ENCODE results near the gene PCDHGB7.
A peak's percentile ranks its signal among the peaks of the same experiment; 100 is the strongest.
"Not testable (repeated sequence)": the region's sequence is repeated elsewhere in the genome, so short reads cannot be mapped to it uniquely, and the experiment has no call there.

The PCDHGB7 gene

GRCh38 chr5:141412854-141413539 is 4.5 kb upstream of the PCDHGB7 start, which contains the start of gene PCDHGA10:
TSS of gene PCDHGA10 (plus strand) at chr5:141412987. CDS start at chr5:141413176, 189 bp downstream.
- peaks cover 21% of the 10 kb centered on the region for H3K36me3 Mint-ChIP-seq (ENCODE audit: low read depth)
- peaks cover 19% of the 10 kb centered on the region for H3K9me3 Mint-ChIP-seq
- peaks cover 20% of the 10 kb centered on the region for H3K4me1 Mint-ChIP-seq (ENCODE audit: low read depth)
- H3K27me3 Mint-ChIP-seq = peaks cover 78% of the 10 kb centered on the region
- H3K4me3 Mint-ChIP-seq = peak within 1 kb of the TSS; percentile 79
- H3K27ac Mint-ChIP-seq = no peak within 1 kb of the TSS

- H3K27ac Mint-ChIP-seq = no peak overlapping the region
- H3K36me3 Mint-ChIP-seq (ENCODE audit: low read depth) = peaks cover 24% of the 10 kb centered on the region
- H3K27me3 Mint-ChIP-seq = peaks cover 78% of the 10 kb centered on the region
- H3K4me1 Mint-ChIP-seq (ENCODE audit: low read depth) = peaks cover 21% of the 10 kb centered on the region
- peaks cover 20% of the 10 kb centered on the region for H3K9me3 Mint-ChIP-seq
- H3K4me3 Mint-ChIP-seq = peak overlapping the region; percentile 79
Measured at GRCh38 chr5:141413540-141414069, 3.9 kb upstream of the PCDHGB7 start.

- Mint-ChIP-seq H3K27me3 (peaks cover 76% of the 10 kb centered on the region), H3K9me3 (peaks cover 17% of the 10 kb centered on the region), H3K4me1 (ENCODE audit: low read depth) (peaks cover 21% of the 10 kb centered on the region), H3K36me3 (ENCODE audit: low read depth) (peaks cover 21% of the 10 kb centered on the region)
- H3K27ac Mint-ChIP-seq, H3K4me3 Mint-ChIP-seq: not testable (repeated sequence)
Measured at GRCh38 chr5:141414548-141415274, 2.8 kb upstream of the PCDHGB7 start.

- Mint-ChIP-seq H3K4me1 (ENCODE audit: low read depth) (peaks cover 21% of the 10 kb centered on the region), H3K36me3 (ENCODE audit: low read depth) (peaks cover 22% of the 10 kb centered on the region), H3K27me3 (peaks cover 79% of the 10 kb centered on the region), H3K9me3 (peaks cover 19% of the 10 kb centered on the region)
- not testable (repeated sequence) for H3K4me3 Mint-ChIP-seq, H3K27ac Mint-ChIP-seq
Measured at GRCh38 chr5:141415275-141415618, 2.2 kb upstream of the PCDHGB7 start.

GRCh38 chr5:141419074-141419880 is 1.8 kb downstream of the PCDHGB7 start:
- Mint-ChIP-seq H3K27me3 (peaks cover 85% of the 10 kb centered on the region), H3K4me3 (no peak overlapping the region), H3K27ac (no peak overlapping the region), H3K4me1 (ENCODE audit: low read depth) (peaks cover 22% of the 10 kb centered on the region), H3K9me3 (peaks cover 34% of the 10 kb centered on the region), H3K36me3 (ENCODE audit: low read depth) (peaks cover 33% of the 10 kb centered on the region)

GRCh38 chr5:141420855-141421488 is 3.5 kb downstream of the PCDHGB7 start, which contains the start of gene PCDHGA11:
TSS of gene PCDHGA11 (plus strand) at chr5:141421051. CDS start at chr5:141421228, 177 bp downstream.
- Mint-ChIP-seq H3K27me3 (peaks cover 88% of the 10 kb centered on the region), H3K4me1 (ENCODE audit: low read depth) (peaks cover 15% of the 10 kb centered on the region), H3K9me3 (peaks cover 34% of the 10 kb centered on the region), H3K36me3 (ENCODE audit: low read depth) (peaks cover 29% of the 10 kb centered on the region), H3K4me3 (peak within 1 kb of the TSS; percentile 81), H3K27ac (peak within 1 kb of the TSS; percentile 63)

- Mint-ChIP-seq H3K9me3 (peaks cover 34% of the 10 kb centered on the region), H3K27ac (peak overlapping the region; percentile 52), H3K4me3 (peak overlapping the region; percentile 81), H3K36me3 (ENCODE audit: low read depth) (peaks cover 29% of the 10 kb centered on the region), H3K4me1 (ENCODE audit: low read depth) (peaks cover 15% of the 10 kb centered on the region), H3K27me3 (peaks cover 88% of the 10 kb centered on the region)
Measured at GRCh38 chr5:141421489-141421855, 4.0 kb downstream of the PCDHGB7 start.

GRCh38 chr5:141422742-141423291 is 5.3 kb downstream of the PCDHGB7 start:
- Mint-ChIP-seq H3K27ac (no peak overlapping the region), H3K27me3 (peaks cover 88% of the 10 kb centered on the region), H3K4me1 (ENCODE audit: low read depth) (peaks cover 14% of the 10 kb centered on the region), H3K9me3 (peaks cover 33% of the 10 kb centered on the region), H3K36me3 (ENCODE audit: low read depth) (peaks cover 28% of the 10 kb centered on the region), H3K4me3 (no peak overlapping the region)

GRCh38 chr5:141427783-141428426 is 10.4 kb downstream of the PCDHGB7 start:
- no peak overlapping the region for H3K4me3 Mint-ChIP-seq
- no peak overlapping the region for H3K27ac Mint-ChIP-seq
- H3K9me3 Mint-ChIP-seq = peaks cover 24% of the 10 kb centered on the region
- peaks cover 76% of the 10 kb centered on the region for H3K27me3 Mint-ChIP-seq
- peaks cover 10% of the 10 kb centered on the region for H3K4me1 Mint-ChIP-seq (ENCODE audit: low read depth)
- H3K36me3 Mint-ChIP-seq (ENCODE audit: low read depth) = peaks cover 25% of the 10 kb centered on the region

- peaks cover 10% of the 10 kb centered on the region for H3K4me1 Mint-ChIP-seq (ENCODE audit: low read depth)
- peaks cover 69% of the 10 kb centered on the region for H3K27me3 Mint-ChIP-seq
- H3K27ac Mint-ChIP-seq = no peak within 1 kb of the TSS
- H3K4me3 Mint-ChIP-seq = peak within 1 kb of the TSS; percentile 76
- peaks cover 28% of the 10 kb centered on the region for H3K36me3 Mint-ChIP-seq (ENCODE audit: low read depth)
- peaks cover 26% of the 10 kb centered on the region for H3K9me3 Mint-ChIP-seq
Measured at GRCh38 chr5:141430332-141431113, 13.0 kb downstream of the PCDHGB7 start, which contains the start of gene PCDHGA12. TSS of gene PCDHGA12 (plus strand) at chr5:141430507. CDS start at chr5:141430760, 253 bp downstream.

- Mint-ChIP-seq H3K27ac (no peak overlapping the region), H3K36me3 (ENCODE audit: low read depth) (peaks cover 28% of the 10 kb centered on the region), H3K27me3 (peaks cover 63% of the 10 kb centered on the region), H3K4me1 (ENCODE audit: low read depth) (peaks cover 10% of the 10 kb centered on the region), H3K4me3 (peak overlapping the region; percentile 76), H3K9me3 (peaks cover 26% of the 10 kb centered on the region)
Measured at GRCh38 chr5:141431286-141431685, 13.8 kb downstream of the PCDHGB7 start.

- Mint-ChIP-seq H3K36me3 (ENCODE audit: low read depth) (peaks cover 28% of the 10 kb centered on the region), H3K9me3 (peaks cover 26% of the 10 kb centered on the region), H3K4me1 (ENCODE audit: low read depth) (peaks cover 10% of the 10 kb centered on the region), H3K27me3 (peaks cover 62% of the 10 kb centered on the region)
- H3K4me3 Mint-ChIP-seq, H3K27ac Mint-ChIP-seq: not testable (repeated sequence)
Measured at GRCh38 chr5:141432308-141432707, 14.8 kb downstream of the PCDHGB7 start.

GRCh38 chr5:141432726-141433125 is 15.2 kb downstream of the PCDHGB7 start:
- H3K4me3 Mint-ChIP-seq, H3K27ac Mint-ChIP-seq: not testable (repeated sequence)
- Mint-ChIP-seq H3K9me3 (peaks cover 26% of the 10 kb centered on the region), H3K36me3 (ENCODE audit: low read depth) (peaks cover 28% of the 10 kb centered on the region), H3K4me1 (ENCODE audit: low read depth) (peaks cover 10% of the 10 kb centered on the region), H3K27me3 (peaks cover 61% of the 10 kb centered on the region)
